ENCODE measurements around the gene DESI1. TPM values are rescaled to one million over a fixed set of nuclear protein-coding genes. Genes with fewer than 3 reads are reported as not detected.
"Not testable (repeated sequence)": the region's sequence is repeated elsewhere in the genome, so short reads cannot be mapped to it uniquely, and the experiment has no call there.

DESI1 gene
- polyA plus RNA-seq, 4 donors: 24.0 to 34.3 (median 28.7) TPM

- DNase-seq (ENCODE audit: low read depth in 4 of 4, low spot score in 2 of 4): not testable (repeated sequence)
Measured at GRCh38 chr22:41593336-41593960, 27.4 kb downstream of the DESI1 start.

DNA sequence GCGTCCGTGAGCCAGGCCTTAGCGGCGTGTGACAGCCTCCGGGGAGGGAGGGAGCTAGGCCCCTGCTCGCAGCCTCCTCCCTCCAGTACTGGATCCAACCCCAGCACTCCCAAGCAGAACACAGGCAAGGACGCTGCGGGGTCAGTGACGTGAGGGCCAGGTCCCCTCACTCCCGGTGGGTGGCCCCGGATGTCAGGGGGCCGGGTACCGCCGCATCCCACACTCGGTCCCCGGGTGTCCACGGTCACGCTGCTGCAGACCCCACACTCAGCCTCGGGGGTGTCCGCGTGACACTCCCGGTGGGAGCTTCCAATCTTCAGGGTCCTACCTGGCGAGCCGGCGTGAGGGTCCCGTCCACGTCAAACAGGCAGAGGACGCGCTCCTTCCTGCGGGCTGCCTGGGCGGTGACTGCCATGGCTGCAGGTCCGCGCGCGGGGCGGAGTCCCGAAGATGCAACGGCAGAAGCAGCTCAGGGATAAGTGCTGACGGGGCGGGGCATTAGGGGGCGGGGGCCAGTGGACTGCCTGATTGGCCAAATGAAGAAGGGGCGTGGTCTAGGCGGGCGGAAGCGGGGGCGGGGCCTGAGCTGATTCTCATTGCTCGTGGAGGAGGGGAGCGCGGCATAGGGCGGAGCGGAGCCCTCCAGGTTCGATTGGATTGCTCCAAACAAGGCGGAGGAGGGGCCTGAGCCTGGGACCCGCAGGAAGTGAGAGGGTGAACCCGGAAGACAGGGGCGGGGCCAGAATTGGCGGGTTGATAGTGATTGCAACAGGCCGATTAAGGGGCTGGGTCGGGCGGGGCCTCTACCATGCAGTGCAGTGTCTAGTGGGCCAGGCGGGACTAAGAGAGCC, 31.2 kb downstream of the DESI1 start, which contains the start of gene PMM1:
Gene PMM1, minus strand, starts transcription at position 450 of the 851 bp plus-strand sequence. Its CDS starts 35 bp downstream, at position 415.
- DNase-seq (ENCODE audit: low read depth in 4 of 4, low spot score in 2 of 4): peak; percentile 89 to 99 (median 99)

DNA sequence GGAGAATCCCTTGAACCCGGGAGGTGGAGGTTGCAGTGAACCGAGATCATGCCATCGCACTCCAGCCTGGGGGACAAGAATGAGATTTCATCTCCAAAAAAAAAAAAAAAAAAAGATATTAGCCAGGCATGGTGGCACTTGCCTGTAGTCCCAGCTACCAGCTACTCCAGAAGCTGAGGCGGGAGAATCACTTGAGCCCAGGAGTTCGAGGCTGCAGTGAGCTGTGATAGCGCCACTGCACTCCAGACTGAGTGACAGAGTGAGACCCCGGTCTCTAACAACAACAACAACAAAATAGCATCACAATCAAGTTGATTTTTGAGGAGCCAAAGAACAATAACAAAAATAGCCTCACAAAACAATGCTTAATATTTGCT, 33.5 kb downstream of the DESI1 start:
- no peak for DNase-seq (ENCODE audit: low read depth in 4 of 4, low spot score in 2 of 4)

- DNase-seq (ENCODE audit: low read depth in 4 of 4, low spot score in 2 of 4): no peak
Measured at GRCh38 chr22:41585898-41586297, 34.9 kb downstream of the DESI1 start.

GRCh38 chr22:41584881-41585280, 36.0 kb downstream of the DESI1 start:
- DNase-seq (ENCODE audit: low read depth in 4 of 4, low spot score in 2 of 4): no peak

DNA sequence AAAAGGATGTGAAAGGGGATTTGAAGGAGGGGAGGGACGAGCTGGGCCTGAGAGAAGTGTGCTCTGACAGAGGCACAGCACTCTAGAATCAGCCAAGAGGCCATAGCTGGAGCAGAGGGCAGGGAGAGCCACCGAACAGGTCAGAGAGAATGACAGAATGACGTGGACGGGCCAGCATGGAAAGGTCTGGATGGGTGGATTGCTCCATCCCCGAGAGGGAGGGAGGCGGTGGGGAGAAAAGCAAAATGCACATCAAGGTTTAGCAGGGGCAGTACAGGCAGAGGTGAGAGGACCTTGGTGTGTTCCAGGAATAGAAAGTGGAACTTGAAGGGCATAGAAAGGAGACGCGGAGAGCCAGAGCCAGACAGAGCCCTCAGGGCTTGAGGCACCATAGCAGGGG, 38.1 kb downstream of the DESI1 start:
- DNase-seq (ENCODE audit: low read depth in 4 of 4, low spot score in 2 of 4): no peak

- DNase-seq (ENCODE audit: low read depth in 4 of 4, low spot score in 2 of 4): no peak
Measured at GRCh38 chr22:41579997-41580355, 40.9 kb downstream of the DESI1 start.

DNA sequence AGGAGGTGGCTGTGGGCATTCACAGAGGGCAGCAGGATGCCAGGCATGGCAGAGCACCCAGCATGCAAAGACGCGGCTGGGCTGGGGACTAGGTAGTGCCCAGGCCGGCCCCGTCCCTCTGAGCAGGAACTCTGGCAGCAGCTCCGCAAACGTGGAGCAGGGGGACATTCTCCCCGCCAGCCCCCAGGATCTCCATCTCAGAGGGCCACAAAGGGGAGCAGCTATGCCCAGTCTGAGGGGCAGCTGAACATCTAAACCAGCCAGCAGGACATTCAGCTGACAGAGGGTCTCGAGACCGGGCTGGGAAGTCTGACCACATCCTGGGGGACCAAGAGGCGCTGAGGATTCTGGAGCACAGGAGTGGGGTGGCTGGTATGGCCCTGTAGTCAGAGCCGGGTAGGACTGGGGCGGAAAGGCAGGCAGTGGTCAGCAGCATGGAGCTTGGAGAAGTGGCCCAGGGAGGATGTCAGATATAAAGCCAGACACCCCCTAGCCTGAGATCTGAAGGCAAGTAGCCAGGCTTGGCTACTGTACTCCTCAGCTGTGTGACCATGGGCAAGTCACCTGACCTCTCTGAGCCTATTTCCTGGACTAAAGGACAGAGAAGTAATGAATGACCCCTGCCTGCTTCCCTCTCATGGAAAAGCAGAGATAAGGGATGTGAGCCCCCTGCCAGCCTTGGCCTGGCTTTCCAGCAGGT, 41.4 kb downstream of the DESI1 start:
- no peak for DNase-seq (ENCODE audit: low read depth in 4 of 4, low spot score in 2 of 4)

- no peak for DNase-seq (ENCODE audit: low read depth in 4 of 4, low spot score in 2 of 4)
Measured at GRCh38 chr22:41578818-41579217, 42.0 kb downstream of the DESI1 start.

- DNase-seq (ENCODE audit: low read depth in 4 of 4, low spot score in 2 of 4): no peak
Measured at GRCh38 chr22:41578114-41578513, 42.7 kb downstream of the DESI1 start.

- no peak for DNase-seq (ENCODE audit: low read depth in 4 of 4, low spot score in 2 of 4)
Measured at GRCh38 chr22:41576877-41577276, 44.0 kb downstream of the DESI1 start.

DNA sequence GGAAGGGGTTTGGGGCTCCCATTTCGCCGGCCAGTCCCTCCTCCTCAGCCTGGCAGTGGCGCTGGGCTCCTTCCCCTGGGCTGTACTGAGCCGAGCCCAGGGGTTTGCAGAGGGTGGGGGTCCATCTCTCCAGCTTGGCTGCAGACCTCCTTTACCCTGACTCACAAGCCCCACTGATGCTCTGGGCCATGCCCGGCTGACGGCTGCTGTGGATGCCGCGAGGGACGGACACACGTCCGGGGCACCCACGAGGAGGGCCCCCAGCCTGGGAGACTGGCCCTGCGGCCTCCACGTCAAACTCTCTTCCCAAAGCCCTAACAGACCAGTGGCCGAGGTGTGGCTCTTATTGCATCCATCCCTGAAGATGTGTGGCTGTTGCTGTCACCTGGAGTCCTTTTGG, 45.3 kb downstream of the DESI1 start:
- no peak for DNase-seq (ENCODE audit: low read depth in 4 of 4, low spot score in 2 of 4)

GRCh38 chr22:41574847-41575381, 45.9 kb downstream of the DESI1 start:
- no peak for DNase-seq (ENCODE audit: low read depth in 4 of 4, low spot score in 2 of 4)

- no peak for DNase-seq (ENCODE audit: low read depth in 4 of 4, low spot score in 2 of 4)
Measured at GRCh38 chr22:41573677-41574076, 47.2 kb downstream of the DESI1 start.

- not testable (repeated sequence) for DNase-seq (ENCODE audit: low read depth in 4 of 4, low spot score in 2 of 4)
Measured at GRCh38 chr22:41572305-41572704, 48.5 kb downstream of the DESI1 start.

DNA sequence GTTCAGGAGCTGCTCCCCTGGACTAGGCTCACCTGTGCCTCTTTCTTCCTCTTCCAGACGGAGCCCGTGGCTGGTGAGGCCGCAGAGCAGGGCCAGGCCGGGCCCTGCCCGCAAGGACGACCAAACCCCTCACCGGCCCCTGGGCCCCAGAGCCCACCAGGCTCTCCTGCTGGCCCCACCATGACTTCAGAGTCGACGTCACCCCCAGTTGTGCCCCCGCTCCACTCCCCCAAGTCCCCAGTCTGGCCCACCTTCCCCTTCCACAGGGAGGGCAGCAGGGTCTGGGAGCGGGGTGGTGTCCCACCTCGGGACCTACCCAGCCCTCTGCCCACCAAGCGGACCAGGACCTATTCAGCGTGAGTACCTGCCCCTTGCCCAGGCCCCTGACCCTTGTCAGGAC, 49.1 kb downstream of the DESI1 start:
- no peak for DNase-seq (ENCODE audit: low read depth in 4 of 4, low spot score in 2 of 4)

- DNase-seq (ENCODE audit: low read depth in 4 of 4, low spot score in 2 of 4): no peak
Measured at GRCh38 chr22:41570221-41570620, 50.6 kb downstream of the DESI1 start.

DNA sequence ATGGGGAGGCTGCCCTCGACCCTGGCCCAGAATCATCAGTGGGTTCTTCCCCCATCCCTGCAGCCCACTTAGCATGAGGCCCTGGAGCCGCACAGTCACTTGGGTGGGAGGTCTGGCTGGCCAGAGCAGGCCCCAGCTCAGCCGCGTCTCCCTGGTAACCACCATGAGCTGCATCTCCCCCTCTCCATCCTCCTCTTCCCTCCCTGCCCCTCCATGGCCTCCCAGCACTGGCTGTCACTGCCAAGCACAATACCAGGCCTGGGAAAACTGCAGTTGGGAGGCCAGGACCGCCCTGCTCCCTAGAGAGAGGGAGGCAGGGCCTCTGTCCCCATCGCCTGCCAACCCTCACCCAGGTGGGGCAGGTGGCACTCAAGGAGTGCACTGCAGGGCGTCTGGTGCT, 52.0 kb downstream of the DESI1 start:
- DNase-seq (ENCODE audit: low read depth in 4 of 4, low spot score in 2 of 4): no peak

DNA sequence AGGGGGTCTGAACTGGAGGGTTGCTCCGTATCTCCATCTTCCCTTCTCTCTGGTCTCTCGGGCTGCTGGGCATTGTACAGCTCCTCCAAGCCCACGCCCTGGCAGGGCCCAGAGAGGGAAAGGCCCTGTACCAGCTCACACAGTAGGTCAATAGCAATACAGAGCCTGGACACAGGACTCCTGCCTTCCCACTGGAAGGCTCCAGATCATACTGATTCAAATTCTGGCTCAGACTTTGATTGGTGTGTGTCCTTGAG, 53.4 kb downstream of the DESI1 start:
- DNase-seq (ENCODE audit: low read depth in 4 of 4, low spot score in 2 of 4): no peak

DNA sequence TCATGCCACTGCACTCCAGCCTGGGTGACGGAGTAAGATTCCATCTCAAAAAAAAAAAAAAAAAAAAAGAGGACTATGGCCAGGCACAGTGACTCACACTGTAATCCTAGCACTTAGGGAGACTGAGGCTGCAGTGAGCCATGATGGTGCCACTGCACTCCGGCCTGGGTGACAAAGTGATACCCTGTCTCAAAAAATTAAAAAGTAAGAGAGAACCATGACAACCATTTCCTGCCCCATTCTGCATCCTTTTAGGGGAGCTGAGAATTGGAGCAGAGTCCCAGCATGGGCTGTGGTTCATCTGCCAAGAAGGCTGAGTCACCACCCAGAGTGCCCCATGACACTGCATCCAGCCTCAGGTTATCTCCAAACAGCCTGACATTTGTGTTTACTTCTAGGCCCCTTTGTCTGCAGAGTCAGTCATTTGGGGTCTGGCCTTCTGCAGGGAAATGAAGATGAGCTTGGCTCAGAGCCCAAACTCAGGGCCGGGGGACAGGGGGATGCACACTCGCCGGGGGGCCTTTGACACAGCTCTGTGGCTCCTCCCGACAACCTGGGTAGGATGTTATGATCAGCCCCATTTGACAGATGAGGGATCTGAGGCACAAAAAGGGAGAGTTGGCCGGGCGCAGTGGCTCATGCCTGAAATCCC, 55.3 kb downstream of the DESI1 start:
- no peak for DNase-seq (ENCODE audit: low read depth in 4 of 4, low spot score in 2 of 4)

DNA sequence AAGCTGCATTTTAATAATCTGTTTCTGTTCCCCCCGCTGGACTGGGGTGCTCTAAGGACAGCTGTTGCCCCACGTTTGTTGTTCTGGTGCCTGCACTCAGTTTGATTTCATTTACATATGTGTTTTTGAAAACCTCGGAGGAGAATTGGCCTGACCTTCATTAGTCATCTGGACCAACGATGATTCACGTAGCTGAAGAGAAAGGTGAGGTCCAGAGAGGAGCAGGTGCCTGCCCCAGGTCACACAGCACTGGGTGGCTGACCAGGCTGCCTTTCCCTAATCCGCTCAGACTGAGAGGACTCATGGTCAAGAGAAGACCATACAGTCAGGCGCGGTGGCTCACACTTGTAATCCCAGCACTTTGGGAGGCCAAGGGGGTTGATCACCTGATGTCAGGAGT, 56.3 kb downstream of the DESI1 start:
- DNase-seq (ENCODE audit: low read depth in 4 of 4, low spot score in 2 of 4): no peak

Data from left renal cortex interstitium (tissue), 4 donors.